CD14-positive monocyte (primary cell): Measurements from ENCODE around the gene PDS5B. TPM values are rescaled to one million over a fixed set of nuclear protein-coding genes. Genes with fewer than 3 reads are reported as not detected.

Experiments used
- DNase-seq, 3 donors: peaks; one replicate each; pipeline ENCODE4 v3.0.0-alpha.2; 2011 to 2022
- H2AFZ ChIP-seq: 2 replicates; pipeline ENCODE4 v1.6.0; 2012; ENCODE audit warnings: mild to moderate bottlenecking, low read depth, low read length, inconsistent platforms; ENCODE audit not compliant: insufficient read depth, poor library complexity, severe bottlenecking
- H3K27ac ChIP-seq, 2 donors: 1 replicate in 1 of 2; 2 replicates in 1 of 2; pipeline ENCODE4 v1.5.1; 2012 to 2013; ENCODE audit warnings: low read length in 2 of 2, control low read depth in 1 of 2, inconsistent platforms in 1 of 2, low read depth in 1 of 2, mild to moderate bottlenecking in 1 of 2
- H3K27me3 ChIP-seq, 2 donors: one replicate each; pipeline versions ENCODE4 v1.6.0 to v1.6.1; 2011 to 2013; ENCODE audit warnings: low read length in 2 of 2; ENCODE audit not compliant: control insufficient read depth in 2 of 2, insufficient read depth in 2 of 2
- H3K36me3 ChIP-seq, 2 donors: replicated peaks in 1 of 2; 1 replicate in 1 of 2; 2 replicates in 1 of 2; pipeline versions ENCODE4 v1.5.1 to v1.6.1; 2012 to 2013; ENCODE audit warnings: low read length in 2 of 2, control low read depth in 1 of 2, inconsistent platforms in 1 of 2, mild to moderate bottlenecking in 1 of 2; ENCODE audit not compliant: insufficient read depth in 2 of 2, control insufficient read depth in 1 of 2
- H3K4me1 ChIP-seq, 2 donors: 1 replicate in 1 of 2; 2 replicates in 1 of 2; pipeline versions ENCODE4 v1.5.1 to v1.6.1; 2012 to 2013; ENCODE audit warnings: low read length in 2 of 2, control low read depth in 1 of 2, inconsistent platforms in 1 of 2, mild to moderate bottlenecking in 1 of 2, moderate library complexity in 1 of 2; ENCODE audit not compliant: insufficient read depth in 2 of 2, control insufficient read depth in 1 of 2
- H3K4me2 ChIP-seq: replicated peaks from 2 replicates; pipeline ENCODE3; 2012; ENCODE audit warnings: low read length, moderate library complexity, mild to moderate bottlenecking; ENCODE audit not compliant: poor library complexity, severe bottlenecking; ENCODE audit errors: extremely low read depth
- H3K4me3 ChIP-seq, 3 experiments: fragments of 200-600 bp in 1 of 3; sonication (generic) in 1 of 3; replicated peaks in 1 of 3; 1 replicate in 2 of 3; 2 replicates in 1 of 3; pipeline ENCODE4 v1.5.1; 2011 to 2013; ENCODE audit warnings: low read length in 3 of 3, mild to moderate bottlenecking in 3 of 3, control low read depth in 2 of 3, low read depth in 2 of 3, inconsistent platforms in 1 of 3, moderate library complexity in 1 of 3
- H3K79me2 ChIP-seq: 2 replicates; pipeline ENCODE4 v1.6.0; 2012; ENCODE audit warnings: mild to moderate bottlenecking, control low read depth, inconsistent platforms, low read length, moderate library complexity; ENCODE audit not compliant: insufficient read depth
- H3K9ac ChIP-seq: 2 replicates; pipeline ENCODE4 v1.6.0; 2017; ENCODE audit warnings: low read length, mild to moderate bottlenecking; ENCODE audit not compliant: insufficient read depth, poor library complexity, severe bottlenecking
- H3K9me3 ChIP-seq, 2 donors: replicated peaks in 1 of 2; 1 replicate in 1 of 2; 2 replicates in 1 of 2; pipeline versions ENCODE4 v1.5.1 to v1.6.1; 2012 to 2013; ENCODE audit warnings: low read length in 2 of 2, control low read depth in 1 of 2; ENCODE audit not compliant: control insufficient read depth in 1 of 2, insufficient read depth in 1 of 2
- H4K20me1 ChIP-seq: 2 replicates; pipeline ENCODE4 v1.6.0; 2012; ENCODE audit warnings: mild to moderate bottlenecking, low read length, control low read depth, moderate library complexity; ENCODE audit not compliant: insufficient read depth
- H3K27ac Mint-ChIP-seq, 7 donors: one replicate each; pipeline ENCODE4 v1.8.0; 2020; ENCODE audit warnings: mild to moderate bottlenecking in 7 of 7, mixed read lengths in 7 of 7, moderate library complexity in 6 of 7, inconsistent platforms in 2 of 7
- H3K27me3 Mint-ChIP-seq, 3 donors: one replicate each; pipeline ENCODE4 v1.8.0; 2021 to 2022; ENCODE audit warnings: low read depth in 3 of 3, mild to moderate bottlenecking in 3 of 3, mixed read lengths in 3 of 3, moderate library complexity in 3 of 3, inconsistent platforms in 1 of 3
- H3K36me3 Mint-ChIP-seq, 2 donors: one replicate each; pipeline ENCODE4 v1.8.0; 2020; ENCODE audit warnings: mixed read lengths in 2 of 2, inconsistent platforms in 1 of 2, mild to moderate bottlenecking in 1 of 2
- H3K4me1 Mint-ChIP-seq: one replicate; pipeline ENCODE4 v1.8.0; 2020; ENCODE audit warnings: mild to moderate bottlenecking, mixed read lengths
- H3K4me3 Mint-ChIP-seq, 2 donors: one replicate each; pipeline ENCODE4 v1.8.0; 2020; ENCODE audit warnings: mild to moderate bottlenecking in 2 of 2, mixed read lengths in 2 of 2, moderate library complexity in 1 of 2
- H3K9me3 Mint-ChIP-seq, 7 donors: one replicate each; pipeline ENCODE4 v1.8.0; 2020 to 2022; ENCODE audit warnings: mixed read lengths in 7 of 7, mild to moderate bottlenecking in 6 of 7, moderate library complexity in 6 of 7, inconsistent platforms in 2 of 7
- WGBS: methylation state at CpG from one replicate; pipeline ENCODE4 v1.1.5; 2013; ENCODE audit warnings: missing lambda C conversion rate; ENCODE audit not compliant: insufficient coverage; 5-methylcytosine and 5-hydroxymethylcytosine counted together
- intact Hi-C, 2 donors: fragments of 100-400 bp; cut with micrococcal nuclease; formaldehyde crosslinking; loops; one replicate each; pipeline versions ENCODE4 v1.15.0 to v1.15.1; 2023
- polyA plus RNA-seq, 3 donors: library from polyadenylated mRNA; depleted of rRNA in 1 of 3; unstranded in 2 of 3; stranded (reverse) in 1 of 3; fragments of 300-500 nt in 2 of 3; fragments of >200 nt in 1 of 3; fragmentation: Illumina TruSeq in 2 of 3; gene quantifications; 1 replicate in 2 of 3; 2 replicates in 1 of 3; pipeline ENCODE4 v1.2.3, GENCODE V29; 2012 to 2021
- TF ChIP-seq, protein P1 (sequence below): fragments of 200-600 bp; IDR thresholded peaks from one replicate; pipeline ENCODE4 v1.8.0; 2022; ENCODE audit warnings: antibody characterized with exemption, mild to moderate bottlenecking

The PDS5B gene
- polyA plus RNA-seq, 3 donors: 9.0 to 33.0 (median 21.0) TPM

DNA sequence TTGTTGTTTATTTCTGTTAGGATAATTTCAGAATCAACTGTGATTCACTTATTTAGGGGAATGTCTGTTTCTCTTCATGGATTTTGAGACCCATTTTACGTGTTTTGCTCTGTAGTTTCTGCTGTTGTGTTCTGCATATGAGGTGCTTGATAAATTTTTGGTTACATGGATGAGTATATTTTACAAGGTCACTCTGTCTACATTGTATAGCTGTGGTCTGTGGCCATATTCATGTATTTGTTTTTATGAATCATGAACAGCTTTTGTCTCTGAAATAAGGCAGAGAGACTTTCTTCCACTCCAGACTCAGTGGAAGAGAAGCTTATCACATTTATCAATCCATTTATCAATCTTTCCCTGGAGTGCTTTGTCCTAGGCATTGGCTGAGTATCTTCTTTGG is 56.6 kb downstream of the PDS5B start:
- no peak overlapping the region for H3K4me2 ChIP-seq
- H3K9me3 ChIP-seq: no peaks in the 10 kb centered on the region
- no peak overlapping the region for H3K27ac ChIP-seq
- TF ChIP-seq, protein P1, sequence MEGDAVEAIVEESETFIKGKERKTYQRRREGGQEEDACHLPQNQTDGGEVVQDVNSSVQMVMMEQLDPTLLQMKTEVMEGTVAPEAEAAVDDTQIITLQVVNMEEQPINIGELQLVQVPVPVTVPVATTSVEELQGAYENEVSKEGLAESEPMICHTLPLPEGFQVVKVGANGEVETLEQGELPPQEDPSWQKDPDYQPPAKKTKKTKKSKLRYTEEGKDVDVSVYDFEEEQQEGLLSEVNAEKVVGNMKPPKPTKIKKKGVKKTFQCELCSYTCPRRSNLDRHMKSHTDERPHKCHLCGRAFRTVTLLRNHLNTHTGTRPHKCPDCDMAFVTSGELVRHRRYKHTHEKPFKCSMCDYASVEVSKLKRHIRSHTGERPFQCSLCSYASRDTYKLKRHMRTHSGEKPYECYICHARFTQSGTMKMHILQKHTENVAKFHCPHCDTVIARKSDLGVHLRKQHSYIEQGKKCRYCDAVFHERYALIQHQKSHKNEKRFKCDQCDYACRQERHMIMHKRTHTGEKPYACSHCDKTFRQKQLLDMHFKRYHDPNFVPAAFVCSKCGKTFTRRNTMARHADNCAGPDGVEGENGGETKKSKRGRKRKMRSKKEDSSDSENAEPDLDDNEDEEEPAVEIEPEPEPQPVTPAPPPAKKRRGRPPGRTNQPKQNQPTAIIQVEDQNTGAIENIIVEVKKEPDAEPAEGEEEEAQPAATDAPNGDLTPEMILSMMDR: no peak
- H3K27me3 Mint-ChIP-seq: no peaks in the 10 kb centered on the region
- H3K36me3 Mint-ChIP-seq: no peaks in the 10 kb centered on the region
- peak overlapping the region in 3 of 7 donors; percentile 5 to 68 (median 39) for H3K27ac Mint-ChIP-seq
- no peaks in the 10 kb centered on the region for H3K9me3 Mint-ChIP-seq
- WGBS: 100% methylated on average over 1 of the region's 1 CpG
- peaks cover 99% of the 10 kb centered on the region for H3K79me2 ChIP-seq
- peaks cover 43% of the 10 kb centered on the region for H3K4me1 Mint-ChIP-seq
- intact Hi-C loops: no loop called here
- no peak overlapping the region for H2AFZ ChIP-seq
- H3K4me1 ChIP-seq: peaks cover 16 to 21% of the 10 kb centered on the region in 2 donors
- H3K4me3 Mint-ChIP-seq: no peak overlapping the region
- DNase-seq: no peak
- H3K9ac ChIP-seq: no peak overlapping the region
- H3K27me3 ChIP-seq: no peaks in the 10 kb centered on the region
- no peak overlapping the region for H3K4me3 ChIP-seq
- peaks cover 86% of the 10 kb centered on the region for H4K20me1 ChIP-seq
- no peaks in the 10 kb centered on the region for H3K36me3 ChIP-seq

DNA sequence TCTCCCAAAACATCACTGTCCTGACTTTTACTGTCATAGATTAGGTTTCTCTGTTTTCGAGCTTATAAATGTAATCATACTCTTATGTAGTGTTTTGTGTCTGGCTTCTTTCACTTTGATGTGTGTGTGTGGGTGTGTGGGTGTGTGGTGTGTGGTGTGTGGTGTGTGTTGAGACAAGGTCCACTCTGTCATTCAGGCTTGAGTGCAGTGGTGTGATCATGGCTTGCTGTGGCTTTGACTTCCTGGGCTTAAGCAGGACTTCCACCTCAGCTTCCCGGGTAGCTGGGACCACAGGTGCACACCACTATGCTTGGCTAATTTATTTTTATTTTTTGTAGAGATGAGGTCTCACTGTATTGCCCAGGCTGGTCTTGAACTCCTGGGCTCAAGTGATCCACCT is 59.6 kb downstream of the PDS5B start:
- no peaks in the 10 kb centered on the region for H3K27me3 ChIP-seq
- H3K79me2 ChIP-seq: peaks cover 99% of the 10 kb centered on the region
- H3K4me3 ChIP-seq: no peak overlapping the region
- WGBS: 100% methylated on average over 1 of the region's 2 CpGs
- peak overlapping the region in 3 of 7 donors; percentile 9 to 17 (median 14) for H3K27ac Mint-ChIP-seq
- H3K4me1 Mint-ChIP-seq: peaks cover 50% of the 10 kb centered on the region
- no peak for DNase-seq
- no peak overlapping the region for H3K27ac ChIP-seq
- H3K9me3 Mint-ChIP-seq: no peaks in the 10 kb centered on the region
- H3K36me3 ChIP-seq: no peaks in the 10 kb centered on the region
- no peaks in the 10 kb centered on the region for H3K9me3 ChIP-seq
- H3K9ac ChIP-seq: no peak overlapping the region
- TF ChIP-seq, protein P1: no peak
- peaks cover 0 to 5% of the 10 kb centered on the region in 2 donors for H3K36me3 Mint-ChIP-seq
- intact Hi-C loops: no loop called here
- peaks cover 72% of the 10 kb centered on the region for H4K20me1 ChIP-seq
- H3K27me3 Mint-ChIP-seq: no peaks in the 10 kb centered on the region
- H3K4me3 Mint-ChIP-seq: no peak overlapping the region
- H2AFZ ChIP-seq: no peak overlapping the region
- H3K4me2 ChIP-seq: no peak overlapping the region
- H3K4me1 ChIP-seq: peaks cover 9 to 17% of the 10 kb centered on the region in 2 donors
